Duodenal mucosa (tissue), 2 donors: ENCODE data around the gene STAT3.
"Not testable (repeated sequence)": the region's sequence is repeated elsewhere in the genome, so short reads cannot be mapped to it uniquely, and the experiment has no call there.

ENCODE experiments used
- H3K27ac ChIP-seq: one replicate; pipeline ENCODE4 v1.7.0; 2013; ENCODE audit warnings: low read depth, low read length
- H3K27me3 ChIP-seq, 2 donors: one replicate each; pipeline ENCODE4 v1.7.0; 2013; ENCODE audit warnings: low read length in 2 of 2, control low read depth in 1 of 2; ENCODE audit not compliant: insufficient read depth in 2 of 2, control insufficient read depth in 1 of 2
- H3K36me3 ChIP-seq, 2 donors: one replicate each; pipeline ENCODE4 v1.7.0; 2013; ENCODE audit warnings: low read length in 2 of 2, control low read depth in 1 of 2; ENCODE audit not compliant: insufficient read depth in 2 of 2, control insufficient read depth in 1 of 2
- H3K4me1 ChIP-seq, 2 donors: one replicate each; pipeline ENCODE4 v1.7.0; 2013; ENCODE audit warnings: low read length in 2 of 2, control low read depth in 1 of 2; ENCODE audit not compliant: insufficient read depth in 2 of 2, control insufficient read depth in 1 of 2
- H3K4me3 ChIP-seq, 2 donors: one replicate each; pipeline ENCODE4 v1.7.0; 2013; ENCODE audit warnings: low read length in 2 of 2, low read depth in 1 of 2
- H3K9ac ChIP-seq, 2 donors: one replicate each; pipeline ENCODE4 v1.7.0; 2013; ENCODE audit warnings: low read length in 2 of 2, low read depth in 1 of 2
- H3K9me3 ChIP-seq, 2 donors: one replicate each; pipeline ENCODE4 v1.7.0; 2013; ENCODE audit warnings: low read length in 2 of 2, control low read depth in 1 of 2; ENCODE audit not compliant: control insufficient read depth in 1 of 2

Gene STAT3

DNA sequence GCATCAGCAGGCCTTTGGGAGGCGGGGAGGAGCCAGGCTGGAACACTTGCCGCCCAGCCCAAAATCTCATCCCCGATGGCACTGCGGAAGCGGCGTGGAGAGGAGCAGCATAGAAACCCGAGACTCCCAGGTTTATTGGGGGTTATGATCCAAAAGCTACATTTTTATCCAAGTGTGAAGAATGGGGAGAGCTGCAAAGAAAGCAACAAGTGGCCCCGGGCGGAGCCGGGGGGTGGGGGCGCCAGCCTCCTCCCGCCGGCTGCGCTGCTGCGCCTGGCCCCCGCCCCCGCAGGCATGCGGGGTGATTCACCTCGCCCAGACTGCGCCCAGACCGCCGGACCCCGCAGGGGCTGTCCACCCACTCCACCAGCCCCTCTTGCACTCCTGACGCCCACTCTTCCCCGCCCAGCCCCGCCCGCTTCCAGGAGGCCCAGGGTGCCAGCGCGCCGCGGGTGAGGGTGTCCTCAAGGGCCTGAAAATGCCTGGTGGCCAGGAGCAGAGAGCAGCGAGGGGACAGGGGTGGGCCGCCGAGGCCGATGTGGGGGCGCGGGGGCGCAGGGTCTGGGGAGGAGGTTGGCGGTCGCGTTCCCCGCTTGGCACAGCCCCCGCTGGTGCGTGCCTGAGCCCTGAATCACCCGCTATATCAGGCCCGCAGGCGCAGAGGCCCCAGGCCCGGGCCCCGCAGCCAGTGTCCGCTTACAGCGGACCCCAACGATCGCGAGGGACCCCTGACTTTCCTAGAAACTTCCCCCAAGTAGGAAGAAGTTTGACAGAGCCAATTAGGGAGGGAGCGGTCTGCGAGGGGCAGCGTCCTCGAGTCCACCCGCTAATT lies 33.5 kb upstream of the STAT3 start:
- Histone ChIP-seq H3K27ac (peak overlapping the region; percentile 62), H3K27me3 (peaks cover 12 to 13% of the 10 kb centered on the region in 2 donors), H3K9me3 (no peaks in the 10 kb centered on the region), H3K4me1 (peaks cover 0 to 6% of the 10 kb centered on the region in 2 donors), H3K36me3 (no peaks in the 10 kb centered on the region), H3K9ac (peak overlapping the region; percentile 38 to 51), H3K4me3 (peak overlapping the region; percentile 46 to 86)

DNA sequence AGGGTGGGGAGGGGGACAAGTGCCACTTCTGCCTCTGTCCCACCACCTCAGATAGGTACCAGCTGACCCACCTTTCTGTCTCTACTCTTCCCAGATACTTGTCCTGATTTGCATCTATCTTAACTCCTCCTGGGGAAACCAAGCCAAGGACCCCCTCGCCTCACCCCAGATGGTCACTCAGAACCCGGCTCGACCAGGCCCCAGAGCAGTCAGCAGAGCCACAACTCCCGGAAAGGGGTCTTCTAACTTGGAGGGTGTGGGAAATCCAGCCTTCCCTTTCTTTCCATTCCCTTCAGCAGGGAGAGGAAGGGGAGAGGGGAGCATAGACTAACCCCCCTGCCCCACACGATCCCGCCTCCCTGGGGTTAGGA lies 32.9 kb upstream of the STAT3 start:
- Histone ChIP-seq H3K4me3 (peak overlapping the region in 1 of 2 donors; percentile 34), H3K9me3 (no peaks in the 10 kb centered on the region), H3K36me3 (no peaks in the 10 kb centered on the region), H3K27me3 (peaks cover 12 to 13% of the 10 kb centered on the region in 2 donors), H3K27ac (no peak overlapping the region), H3K4me1 (peaks cover 0 to 6% of the 10 kb centered on the region in 2 donors), H3K9ac (peak overlapping the region; percentile 38 to 51)

DNA sequence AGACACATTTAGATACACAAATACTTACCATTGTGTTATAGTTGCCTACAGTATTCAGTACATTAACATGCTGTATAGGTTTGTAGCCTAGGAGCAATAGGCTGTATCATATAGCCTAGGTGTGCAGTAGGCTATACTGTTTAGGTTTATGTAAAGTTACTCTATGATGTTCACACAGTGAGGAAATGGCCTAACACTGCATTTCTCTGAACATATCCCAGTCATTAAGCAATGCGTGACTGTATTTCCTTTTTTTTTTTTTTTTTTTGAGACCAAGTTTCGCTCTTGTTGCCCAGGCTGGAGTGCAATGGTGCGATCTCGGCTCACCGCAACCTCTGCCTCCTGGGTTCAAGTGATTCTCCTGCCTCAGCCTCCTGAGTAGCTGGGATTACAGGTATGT lies 29.7 kb upstream of the STAT3 start:
- H3K27me3 ChIP-seq = peaks cover 12 to 13% of the 10 kb centered on the region in 2 donors
- H3K4me1 ChIP-seq = peaks cover 0 to 11% of the 10 kb centered on the region in 2 donors
- H3K9ac ChIP-seq, H3K4me3 ChIP-seq, H3K36me3 ChIP-seq, H3K27ac ChIP-seq, H3K9me3 ChIP-seq: not testable (repeated sequence)

DNA sequence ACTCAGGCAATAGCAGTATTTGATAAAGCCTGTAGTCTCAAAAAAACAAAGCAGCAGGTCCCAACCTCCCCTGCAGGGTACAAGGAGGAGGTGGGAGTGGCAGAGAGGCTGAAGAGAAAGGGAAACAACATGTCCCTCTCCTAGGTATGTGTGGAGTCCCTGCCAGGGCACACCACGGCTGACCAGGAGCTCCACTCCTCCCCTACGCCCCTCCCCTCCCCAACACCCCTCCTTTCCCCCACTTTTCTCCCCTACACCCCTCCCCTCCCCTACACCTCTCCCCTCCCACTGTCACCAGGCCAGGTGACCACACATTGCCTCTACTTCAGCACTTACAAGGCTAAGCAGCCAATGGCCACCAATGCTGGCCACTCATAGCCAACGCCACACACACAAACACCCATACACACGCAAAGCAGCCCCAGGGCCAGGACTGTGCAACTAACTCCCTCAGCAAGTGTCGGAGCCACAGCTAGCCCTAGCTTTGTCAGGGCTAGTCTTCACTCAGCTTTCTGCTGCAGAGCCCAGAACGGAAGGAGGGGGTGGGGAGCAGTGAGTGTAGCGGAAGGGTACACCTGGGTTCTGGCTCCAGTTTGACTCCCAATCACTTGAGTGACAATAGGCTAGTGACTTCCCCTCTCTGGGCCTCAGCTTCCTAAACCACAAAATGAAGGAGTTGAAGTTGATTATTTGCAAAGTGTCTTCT lies 26.6 kb upstream of the STAT3 start:
- Histone ChIP-seq H3K27ac (no peak overlapping the region), H3K36me3 (no peaks in the 10 kb centered on the region), H3K9ac (no peak overlapping the region), H3K4me3 (peak overlapping the region in 1 of 2 donors; percentile 40), H3K9me3 (no peaks in the 10 kb centered on the region), H3K4me1 (peaks cover 0 to 6% of the 10 kb centered on the region in 2 donors), H3K27me3 (no peaks in the 10 kb centered on the region)

DNA sequence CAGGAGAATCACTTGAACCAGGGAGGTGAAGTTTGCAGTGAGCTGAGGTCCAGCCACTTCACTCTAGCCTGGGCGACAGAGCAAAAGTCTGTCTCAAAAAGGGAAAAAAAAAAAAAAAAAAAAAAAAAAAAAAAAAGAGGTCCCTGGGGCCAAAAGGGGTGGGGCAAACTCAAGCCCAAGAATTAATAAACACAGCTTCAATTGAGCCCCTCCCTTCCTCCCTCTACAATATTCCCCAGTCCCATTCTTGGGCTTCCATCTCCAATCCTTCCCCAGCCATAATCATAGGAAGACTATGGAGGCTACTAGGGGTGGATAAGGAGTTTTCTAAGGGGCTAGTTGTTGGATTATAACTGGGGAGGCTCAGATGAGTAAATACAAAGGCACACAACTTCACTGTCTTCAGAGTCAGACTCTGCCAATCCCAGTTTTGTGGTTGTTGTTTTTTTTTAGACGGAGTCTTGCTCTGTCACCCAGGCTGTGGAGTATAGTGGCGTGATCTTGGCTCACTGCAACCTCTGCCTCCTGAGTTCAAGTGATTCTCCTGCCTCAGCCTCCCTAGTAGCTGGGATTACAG lies 25.3 kb upstream of the STAT3 start:
- no peaks in the 10 kb centered on the region for H3K27me3 ChIP-seq
- no peaks in the 10 kb centered on the region for H3K36me3 ChIP-seq
- H3K4me3 ChIP-seq = no peak overlapping the region
- H3K9me3 ChIP-seq = no peaks in the 10 kb centered on the region
- H3K4me1 ChIP-seq = peaks cover 0 to 6% of the 10 kb centered on the region in 2 donors
- H3K27ac ChIP-seq = no peak overlapping the region
- H3K9ac ChIP-seq = no peak overlapping the region

DNA sequence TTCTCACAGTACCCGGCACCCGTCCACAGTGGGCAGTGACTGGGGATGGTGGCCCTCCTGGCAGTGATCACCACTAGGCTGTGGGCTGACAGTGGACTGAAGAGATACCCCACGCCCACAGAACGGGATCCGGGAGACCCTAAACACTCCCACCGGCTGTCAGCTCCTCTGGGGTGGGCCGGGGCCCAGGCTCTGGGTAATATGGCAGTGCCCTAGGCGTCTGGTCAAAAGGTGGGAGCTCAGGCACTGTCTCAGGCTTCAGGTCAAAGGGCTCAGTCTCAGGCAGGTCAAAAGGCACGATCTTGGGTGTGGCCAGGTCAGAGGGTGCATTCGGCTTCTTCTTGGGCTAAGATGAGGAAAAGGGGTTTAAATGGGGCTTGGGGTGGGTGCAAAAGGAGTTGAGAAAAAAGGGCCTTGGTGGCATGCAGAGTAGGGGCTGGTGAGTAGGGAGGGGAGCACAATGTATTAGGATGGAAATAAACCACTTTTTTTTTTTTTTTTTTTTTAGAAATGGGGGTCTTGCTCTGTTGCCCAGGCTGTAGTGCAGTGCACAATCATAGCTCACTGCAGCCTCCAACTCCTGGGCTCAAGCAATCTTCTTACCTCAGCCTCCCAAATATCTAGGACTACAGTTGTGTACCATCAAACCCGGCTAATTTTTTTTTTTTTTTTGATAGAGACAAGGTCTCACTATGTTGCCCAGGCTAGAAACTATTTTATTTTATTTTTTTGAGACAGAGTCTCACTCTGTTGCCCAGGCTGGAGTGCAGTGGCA lies 23.9 kb upstream of the STAT3 start:
- peaks cover 6 to 7% of the 10 kb centered on the region in 2 donors for H3K4me1 ChIP-seq
- no peaks in the 10 kb centered on the region for H3K27me3 ChIP-seq
- no peaks in the 10 kb centered on the region for H3K9me3 ChIP-seq
- H3K9ac ChIP-seq = no peak overlapping the region
- H3K27ac ChIP-seq = no peak overlapping the region
- no peak overlapping the region for H3K4me3 ChIP-seq
- no peaks in the 10 kb centered on the region for H3K36me3 ChIP-seq

DNA sequence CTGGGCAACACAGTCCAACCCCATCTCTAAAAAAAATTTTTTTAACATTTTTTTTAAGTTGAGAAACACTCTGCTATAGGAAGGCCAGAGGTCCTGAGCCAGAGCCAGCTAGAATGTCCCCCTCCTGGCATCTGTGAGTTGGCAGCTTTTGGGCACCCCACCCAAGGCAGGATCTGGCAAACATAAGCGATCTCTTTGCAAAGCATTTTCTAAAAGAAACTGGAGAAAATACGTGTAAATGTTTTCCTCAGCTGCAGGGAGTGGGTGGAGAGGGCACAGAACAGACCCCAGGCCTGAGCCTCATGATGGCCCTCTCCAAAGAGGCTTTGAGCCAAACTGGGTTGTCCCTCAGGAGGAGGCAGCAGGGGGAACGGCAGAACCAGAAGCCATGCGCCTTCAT lies 23.1 kb upstream of the STAT3 start:
- Histone ChIP-seq H3K9ac (no peak overlapping the region), H3K4me3 (no peak overlapping the region), H3K4me1 (peaks cover 6 to 10% of the 10 kb centered on the region in 2 donors)

DNA sequence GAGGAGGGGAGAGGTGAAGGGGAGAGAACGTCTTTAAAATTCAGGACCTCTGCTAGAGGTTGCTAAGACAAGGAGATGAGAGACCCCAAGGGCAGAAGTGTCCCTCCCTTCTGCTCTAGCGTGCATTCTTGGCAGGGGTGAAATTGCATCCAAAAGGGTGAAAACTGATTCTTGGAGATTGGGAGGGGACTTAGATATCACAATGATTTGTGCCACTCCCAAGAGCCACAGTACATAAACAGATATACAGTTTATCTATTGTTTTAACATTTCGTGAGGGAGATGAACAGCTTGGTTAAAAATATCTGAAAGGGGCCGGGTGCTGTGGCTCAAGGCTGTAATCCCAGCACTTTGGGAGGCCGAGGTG lies 22.1 kb upstream of the STAT3 start:
- H3K27me3 ChIP-seq = no peaks in the 10 kb centered on the region
- no peaks in the 10 kb centered on the region for H3K9me3 ChIP-seq
- H3K36me3 ChIP-seq = no peaks in the 10 kb centered on the region
- H3K4me3 ChIP-seq = no peak overlapping the region
- no peak overlapping the region for H3K27ac ChIP-seq
- peaks cover 5 to 10% of the 10 kb centered on the region in 2 donors for H3K4me1 ChIP-seq
- H3K9ac ChIP-seq = no peak overlapping the region

More for the DNA sequence above, 23.1 kb upstream of the STAT3 start:
- H3K36me3 ChIP-seq = no peaks in the 10 kb centered on the region
- no peaks in the 10 kb centered on the region for H3K27me3 ChIP-seq
- H3K9me3 ChIP-seq = no peaks in the 10 kb centered on the region
- H3K27ac ChIP-seq = no peak overlapping the region

DNA sequence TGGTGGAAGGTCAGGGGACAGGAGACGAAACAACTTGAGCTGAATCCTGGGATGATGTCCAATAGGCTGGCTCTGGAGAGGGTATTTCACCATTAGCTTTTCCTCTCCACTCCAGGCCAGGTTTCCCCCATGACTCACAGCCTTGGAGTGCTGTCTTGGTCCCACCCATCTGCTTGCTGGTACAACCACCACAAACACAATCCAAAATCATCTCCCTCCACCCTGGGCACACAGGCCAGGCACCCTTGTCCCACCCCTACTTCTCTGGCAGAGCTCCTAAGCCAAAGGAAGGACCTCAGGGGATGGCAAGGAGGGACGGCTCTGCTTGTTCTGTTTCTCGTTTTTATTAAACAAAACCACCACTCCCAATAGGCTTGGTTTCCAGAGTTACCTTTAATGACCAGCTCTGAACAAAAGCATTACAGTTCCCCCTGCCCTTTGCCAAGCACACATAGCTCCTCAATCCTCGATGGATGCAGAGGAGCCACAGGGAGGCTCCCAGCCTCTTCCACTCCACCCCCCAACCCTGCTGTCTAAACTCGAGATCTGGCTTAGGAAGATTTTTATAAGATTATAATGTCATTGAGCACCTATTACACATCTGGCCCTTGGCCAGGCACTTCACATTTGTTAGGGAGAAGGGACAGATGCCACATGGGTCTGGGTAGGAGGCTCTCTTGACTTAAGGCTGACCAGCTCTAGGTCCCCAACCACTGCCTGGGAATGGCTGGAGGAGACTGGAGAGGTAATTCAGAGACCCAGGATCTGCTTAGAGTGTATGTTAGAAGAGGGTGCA lies 21.5 kb upstream of the STAT3 start:
- no peak overlapping the region for H3K9ac ChIP-seq
- H3K4me1 ChIP-seq = peaks cover 0 to 10% of the 10 kb centered on the region in 2 donors
- no peak overlapping the region for H3K4me3 ChIP-seq

More for the DNA sequence above, 21.5 kb upstream of the STAT3 start:
- Histone ChIP-seq H3K27me3 (no peaks in the 10 kb centered on the region), H3K36me3 (no peaks in the 10 kb centered on the region), H3K27ac (peak overlapping the region; percentile 10), H3K9me3 (no peaks in the 10 kb centered on the region)
